Endothelial cell (in vitro differentiated cells): ENCODE results near the gene ZMIZ2. TPM values are rescaled to one million over a fixed set of nuclear protein-coding genes. Genes with fewer than 3 reads are reported as not detected.

Experiments used
- DNase-seq: peaks from one replicate; pipeline ENCODE4 v3.0.0; 2021; ENCODE audit warnings: low spot score
- H3K27ac Mint-ChIP-seq: one replicate; pipeline ENCODE4 v1.8.0; 2021; ENCODE audit warnings: mixed read lengths, inconsistent platforms; ENCODE audit not compliant: unreplicated experiment
- H3K27me3 Mint-ChIP-seq: one replicate; pipeline ENCODE4 v1.8.0; 2021; ENCODE audit warnings: mild to moderate bottlenecking, moderate library complexity, mixed read lengths, inconsistent platforms; ENCODE audit not compliant: unreplicated experiment
- H3K36me3 Mint-ChIP-seq: one replicate; pipeline ENCODE4 v1.8.0; 2021; ENCODE audit warnings: mild to moderate bottlenecking, low read depth, mixed read lengths, inconsistent platforms; ENCODE audit not compliant: unreplicated experiment
- H3K4me1 Mint-ChIP-seq: one replicate; pipeline ENCODE4 v1.8.0; 2021; ENCODE audit warnings: mild to moderate bottlenecking, mixed read lengths, inconsistent platforms; ENCODE audit not compliant: unreplicated experiment
- H3K4me3 Mint-ChIP-seq: one replicate; pipeline ENCODE4 v1.8.0; 2021; ENCODE audit warnings: mild to moderate bottlenecking, mixed read lengths, inconsistent platforms; ENCODE audit not compliant: unreplicated experiment
- H3K9me3 Mint-ChIP-seq: one replicate; pipeline ENCODE4 v1.8.0; 2021; ENCODE audit warnings: mixed read lengths, inconsistent platforms; ENCODE audit not compliant: unreplicated experiment
- total RNA-seq: library from RNA; stranded (reverse); fragmentation: NEBNext Ultra II Directional; extraction: Animal tissue kit (Norgen Biotek cat#: 25700); gene quantifications from one replicate; pipeline ENCODE4 v1.2.1, GENCODE V29; 2021; ENCODE audit not compliant: unreplicated experiment
- TF ChIP-seq, protein P1 (sequence below): fragments of 200-600 bp; sonication (generic); IDR thresholded peaks from one replicate; pipeline ENCODE4 v1.5.0; 2021; ENCODE audit warnings: antibody characterized with exemption; ENCODE audit not compliant: unreplicated experiment

Gene ZMIZ2
- total RNA-seq, 1 donor from 2014 or later, result 70.9 TPM

DNA sequence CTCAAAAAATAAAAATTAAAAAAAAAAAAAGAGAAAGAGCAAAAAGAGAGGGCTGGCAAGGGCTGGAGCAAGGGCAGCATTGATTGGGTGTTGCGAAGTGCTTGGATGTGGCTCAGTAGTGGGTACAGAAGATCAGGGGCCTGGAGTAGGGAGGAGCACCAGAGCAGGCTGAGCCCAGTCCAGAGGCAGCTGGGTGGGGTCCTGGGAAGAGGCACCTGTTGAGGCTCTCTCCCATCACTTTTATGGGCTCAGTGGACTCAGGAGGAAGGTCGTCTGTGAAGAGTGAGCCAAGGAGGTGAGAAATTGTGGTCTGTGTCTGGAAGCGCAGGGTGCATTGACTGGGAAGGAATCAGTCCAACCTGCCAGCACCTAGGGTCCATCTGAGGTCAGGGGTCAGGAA, 11.8 kb upstream of the ZMIZ2 start:
- Mint-ChIP-seq H3K27me3 (peaks cover 1% of the 10 kb centered on the region), H3K36me3 (no peaks in the 10 kb centered on the region), H3K27ac (no peak overlapping the region), H3K4me3 (peak overlapping the region; percentile 53), H3K9me3 (no peaks in the 10 kb centered on the region), H3K4me1 (peaks cover 8% of the 10 kb centered on the region)
- TF ChIP-seq, protein P1, sequence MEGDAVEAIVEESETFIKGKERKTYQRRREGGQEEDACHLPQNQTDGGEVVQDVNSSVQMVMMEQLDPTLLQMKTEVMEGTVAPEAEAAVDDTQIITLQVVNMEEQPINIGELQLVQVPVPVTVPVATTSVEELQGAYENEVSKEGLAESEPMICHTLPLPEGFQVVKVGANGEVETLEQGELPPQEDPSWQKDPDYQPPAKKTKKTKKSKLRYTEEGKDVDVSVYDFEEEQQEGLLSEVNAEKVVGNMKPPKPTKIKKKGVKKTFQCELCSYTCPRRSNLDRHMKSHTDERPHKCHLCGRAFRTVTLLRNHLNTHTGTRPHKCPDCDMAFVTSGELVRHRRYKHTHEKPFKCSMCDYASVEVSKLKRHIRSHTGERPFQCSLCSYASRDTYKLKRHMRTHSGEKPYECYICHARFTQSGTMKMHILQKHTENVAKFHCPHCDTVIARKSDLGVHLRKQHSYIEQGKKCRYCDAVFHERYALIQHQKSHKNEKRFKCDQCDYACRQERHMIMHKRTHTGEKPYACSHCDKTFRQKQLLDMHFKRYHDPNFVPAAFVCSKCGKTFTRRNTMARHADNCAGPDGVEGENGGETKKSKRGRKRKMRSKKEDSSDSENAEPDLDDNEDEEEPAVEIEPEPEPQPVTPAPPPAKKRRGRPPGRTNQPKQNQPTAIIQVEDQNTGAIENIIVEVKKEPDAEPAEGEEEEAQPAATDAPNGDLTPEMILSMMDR, result no peak
- DNase-seq, result no peak

- DNase-seq, result no peak
- TF ChIP-seq, protein P1, result no peak
- Mint-ChIP-seq H3K36me3 (no peaks in the 10 kb centered on the region), H3K4me1 (peaks cover 8% of the 10 kb centered on the region), H3K27ac (no peak overlapping the region), H3K27me3 (peaks cover 1% of the 10 kb centered on the region), H3K4me3 (no peak overlapping the region), H3K9me3 (no peaks in the 10 kb centered on the region)
These were observed 10.5 kb upstream of the ZMIZ2 start for GRCh38 chr7:44738051-44738723.

DNA sequence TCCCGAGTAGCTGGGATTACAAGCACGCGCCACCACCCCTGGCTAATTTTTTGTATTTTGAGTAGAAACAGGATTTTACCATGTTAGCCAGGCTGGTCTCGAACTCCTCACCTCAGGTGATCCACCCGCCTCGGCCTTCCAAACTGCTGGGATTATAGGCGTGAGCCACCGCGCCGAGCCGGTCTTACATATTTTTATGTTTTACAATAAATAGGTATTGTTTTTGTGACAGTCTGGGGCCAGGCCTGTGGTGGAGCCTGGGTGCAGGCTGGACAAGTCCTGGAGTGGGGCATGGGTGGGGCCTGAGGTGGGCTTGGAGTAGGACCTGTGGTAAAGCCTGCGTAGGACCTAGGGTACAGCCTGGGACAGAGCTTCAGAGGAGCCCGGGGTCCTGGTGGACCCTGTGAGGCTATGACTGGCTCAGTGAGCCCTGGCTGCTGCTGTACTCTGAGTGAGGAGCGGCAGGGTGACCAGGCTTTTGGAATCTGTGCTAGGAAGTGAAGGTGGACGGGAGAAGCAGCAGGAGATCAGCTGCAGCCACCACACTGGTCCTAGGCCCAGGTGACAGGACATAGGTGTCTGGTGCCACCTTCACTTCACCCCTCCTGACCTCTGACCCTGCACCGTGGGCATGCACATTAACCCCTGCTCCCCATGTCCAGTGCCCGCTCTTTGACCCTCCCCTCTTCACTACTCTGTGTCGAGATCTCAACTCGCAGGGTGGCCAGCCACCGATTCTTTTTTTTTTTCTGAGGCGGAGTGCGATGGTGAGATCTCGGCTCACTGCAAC, 9.6 kb upstream of the ZMIZ2 start:
- TF ChIP-seq, protein P1, result no peak
- Mint-ChIP-seq H3K27ac (no peak overlapping the region), H3K9me3 (no peaks in the 10 kb centered on the region), H3K4me3 (no peak overlapping the region), H3K36me3 (no peaks in the 10 kb centered on the region), H3K27me3 (peaks cover 1% of the 10 kb centered on the region), H3K4me1 (peaks cover 14% of the 10 kb centered on the region)
- DNase-seq, result no peak

DNA sequence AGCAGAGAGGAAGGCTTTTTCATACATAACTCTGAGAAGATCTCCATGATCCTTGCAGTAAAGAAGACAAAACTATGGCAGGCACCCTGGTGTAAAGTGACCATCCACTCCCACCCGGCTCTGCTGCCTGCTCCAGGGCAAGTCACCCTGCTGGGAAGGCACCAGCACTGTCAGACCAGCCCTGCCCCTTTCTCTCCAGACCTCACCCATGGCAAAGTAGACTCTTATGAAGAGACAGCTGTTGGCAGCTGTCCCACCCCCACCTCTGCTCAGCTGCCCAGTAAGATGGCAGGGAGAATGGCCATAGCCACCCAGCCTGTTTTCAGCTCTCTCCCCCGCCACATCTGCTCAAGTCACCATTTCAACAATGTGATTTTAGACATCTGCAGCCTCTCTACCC, 8.6 kb upstream of the ZMIZ2 start:
- DNase-seq, result no peak
- Mint-ChIP-seq H3K27ac (no peak overlapping the region), H3K4me1 (peaks cover 19% of the 10 kb centered on the region), H3K9me3 (no peaks in the 10 kb centered on the region), H3K27me3 (peaks cover 1% of the 10 kb centered on the region), H3K36me3 (no peaks in the 10 kb centered on the region), H3K4me3 (no peak overlapping the region)
- TF ChIP-seq, protein P1, result no peak

- Mint-ChIP-seq H3K4me1 (peaks cover 24% of the 10 kb centered on the region), H3K4me3 (peak overlapping the region; percentile 19), H3K27me3 (peaks cover 4% of the 10 kb centered on the region), H3K36me3 (no peaks in the 10 kb centered on the region), H3K9me3 (no peaks in the 10 kb centered on the region), H3K27ac (peak overlapping the region; percentile 19)
- no peak for DNase-seq
- TF ChIP-seq, protein P1, result no peak
These were observed 4.9 kb upstream of the ZMIZ2 start for GRCh38 chr7:44743750-44744149.
